ENCODE results near the gene GABARAP.

- TF ChIP-seq, protein P1, sequence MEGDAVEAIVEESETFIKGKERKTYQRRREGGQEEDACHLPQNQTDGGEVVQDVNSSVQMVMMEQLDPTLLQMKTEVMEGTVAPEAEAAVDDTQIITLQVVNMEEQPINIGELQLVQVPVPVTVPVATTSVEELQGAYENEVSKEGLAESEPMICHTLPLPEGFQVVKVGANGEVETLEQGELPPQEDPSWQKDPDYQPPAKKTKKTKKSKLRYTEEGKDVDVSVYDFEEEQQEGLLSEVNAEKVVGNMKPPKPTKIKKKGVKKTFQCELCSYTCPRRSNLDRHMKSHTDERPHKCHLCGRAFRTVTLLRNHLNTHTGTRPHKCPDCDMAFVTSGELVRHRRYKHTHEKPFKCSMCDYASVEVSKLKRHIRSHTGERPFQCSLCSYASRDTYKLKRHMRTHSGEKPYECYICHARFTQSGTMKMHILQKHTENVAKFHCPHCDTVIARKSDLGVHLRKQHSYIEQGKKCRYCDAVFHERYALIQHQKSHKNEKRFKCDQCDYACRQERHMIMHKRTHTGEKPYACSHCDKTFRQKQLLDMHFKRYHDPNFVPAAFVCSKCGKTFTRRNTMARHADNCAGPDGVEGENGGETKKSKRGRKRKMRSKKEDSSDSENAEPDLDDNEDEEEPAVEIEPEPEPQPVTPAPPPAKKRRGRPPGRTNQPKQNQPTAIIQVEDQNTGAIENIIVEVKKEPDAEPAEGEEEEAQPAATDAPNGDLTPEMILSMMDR (IDR thresholded peaks at IDR 0.05; ENCODE audit: poor library complexity): no peak
- TF ChIP-seq EZH2 (IDR thresholded peaks at IDR 0.05; ENCODE audit: borderline replicate concordance): no peak
Measured at GRCh38 chr17:7281953-7282751, 39.9 kb upstream of the GABARAP start.

Data from hepatocyte (in vitro differentiated cells).